ENCODE results near the gene BGN.

DNA sequence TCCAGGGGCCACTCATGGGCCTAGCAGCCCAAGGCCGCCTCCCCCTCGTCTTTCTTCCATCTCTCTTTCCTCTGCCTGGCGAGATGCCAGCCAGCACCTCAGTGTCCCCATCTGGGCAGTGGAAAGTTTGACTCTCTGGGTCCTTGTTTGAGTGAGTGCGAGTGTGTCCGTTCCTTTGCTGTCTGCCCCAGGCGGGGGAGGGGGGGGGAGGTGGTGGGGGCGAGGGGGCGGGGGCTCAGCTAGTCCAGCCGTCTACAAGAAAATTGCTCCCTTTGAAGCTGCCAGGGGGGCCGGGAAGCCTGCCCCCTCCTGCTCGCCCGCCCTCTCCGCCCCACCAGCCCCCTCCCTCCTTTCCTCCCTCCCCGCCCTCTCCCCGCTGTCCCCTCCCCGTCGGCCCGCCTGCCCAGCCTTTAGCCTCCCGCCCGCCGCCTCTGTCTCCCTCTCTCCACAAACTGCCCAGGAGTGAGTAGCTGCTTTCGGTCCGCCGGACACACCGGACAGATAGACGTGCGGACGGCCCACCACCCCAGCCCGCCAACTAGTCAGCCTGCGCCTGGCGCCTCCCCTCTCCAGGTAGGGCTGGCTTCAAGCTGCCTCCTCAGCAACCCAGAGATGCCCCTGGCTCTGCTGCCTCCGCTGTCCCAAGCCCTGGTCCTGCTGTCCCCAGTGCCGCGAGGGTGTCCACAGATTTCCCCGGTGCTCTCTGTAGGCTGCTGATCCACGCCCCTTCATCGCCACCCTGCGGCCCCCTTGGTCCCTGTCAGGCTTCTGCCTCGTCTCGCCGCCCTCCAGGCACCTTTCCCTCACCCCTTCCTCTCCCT lies at the start of gene BGN:
- TF ChIP-seq, protein P1, sequence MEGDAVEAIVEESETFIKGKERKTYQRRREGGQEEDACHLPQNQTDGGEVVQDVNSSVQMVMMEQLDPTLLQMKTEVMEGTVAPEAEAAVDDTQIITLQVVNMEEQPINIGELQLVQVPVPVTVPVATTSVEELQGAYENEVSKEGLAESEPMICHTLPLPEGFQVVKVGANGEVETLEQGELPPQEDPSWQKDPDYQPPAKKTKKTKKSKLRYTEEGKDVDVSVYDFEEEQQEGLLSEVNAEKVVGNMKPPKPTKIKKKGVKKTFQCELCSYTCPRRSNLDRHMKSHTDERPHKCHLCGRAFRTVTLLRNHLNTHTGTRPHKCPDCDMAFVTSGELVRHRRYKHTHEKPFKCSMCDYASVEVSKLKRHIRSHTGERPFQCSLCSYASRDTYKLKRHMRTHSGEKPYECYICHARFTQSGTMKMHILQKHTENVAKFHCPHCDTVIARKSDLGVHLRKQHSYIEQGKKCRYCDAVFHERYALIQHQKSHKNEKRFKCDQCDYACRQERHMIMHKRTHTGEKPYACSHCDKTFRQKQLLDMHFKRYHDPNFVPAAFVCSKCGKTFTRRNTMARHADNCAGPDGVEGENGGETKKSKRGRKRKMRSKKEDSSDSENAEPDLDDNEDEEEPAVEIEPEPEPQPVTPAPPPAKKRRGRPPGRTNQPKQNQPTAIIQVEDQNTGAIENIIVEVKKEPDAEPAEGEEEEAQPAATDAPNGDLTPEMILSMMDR (IDR thresholded peaks at IDR 0.05 in 8 of 11, conservative IDR thresholded peaks at IDR 0.05 in 3 of 11), result peak in 6 of 11 experiments; percentile 19 to 34 (median 24)
- no peak for TF ChIP-seq POLR2A (IDR thresholded peaks at IDR 0.05)

Data from spleen (tissue), 7 donors.